H1 (cell line): ENCODE measurements around the gene SLCO4A1. TPM values are rescaled to one million over a fixed set of nuclear protein-coding genes. Genes with fewer than 3 reads are reported as not detected.

Source experiments
- CBX8 ChIP-seq: fragments of 300-800, 300-1000 bp; sonication (generic); IDR thresholded peaks from 2 replicates; pipeline ENCODE4 v1.7.1; 2016; ENCODE audit warnings: low read depth, low read length, borderline replicate concordance
- NANOG ChIP-seq: IDR thresholded peaks from 2 replicates; pipeline ENCODE4 v1.6.1; 2011; ENCODE audit warnings: low read length, low read depth, mild to moderate bottlenecking, inconsistent platforms; ENCODE audit not compliant: insufficient read depth, poor library complexity, severe bottlenecking
- RNF2 ChIP-seq: fragments of 200-900, 300-1000 bp; sonication (generic); IDR thresholded peaks from 2 replicates; pipeline ENCODE4 v1.7.1; 2016; ENCODE audit warnings: borderline replicate concordance, low read depth, mild to moderate bottlenecking, antibody characterized with exemption, low read length; ENCODE audit not compliant: poor library complexity, severe bottlenecking; ENCODE audit errors: missing control alignments
- SP2 ChIP-seq: IDR thresholded peaks from 2 replicates; pipeline ENCODE4 v1.6.1; 2012; ENCODE audit warnings: mild to moderate bottlenecking, low read length, inconsistent platforms
- TAF7 ChIP-seq: optimal IDR thresholded peaks from 2 replicates; pipeline ENCODE3; 2011; ENCODE audit warnings: low read depth, mild to moderate bottlenecking, inconsistent platforms, low read length, moderate library complexity, borderline replicate concordance
- TEAD4 ChIP-seq: IDR thresholded peaks from 2 replicates; pipeline ENCODE4 v1.6.1; 2012; ENCODE audit warnings: low read depth, low read length, inconsistent platforms, mixed read lengths
- polyA plus RNA-seq, 7 experiments: library from polyadenylated mRNA; depleted of rRNA in 3 of 7; stranded (reverse) in 5 of 7; unstranded in 2 of 7; fragments of >200 nt in 5 of 7; fragments of 200-250 nt in 2 of 7; gene quantifications; 1 replicate in 5 of 7; 2 replicates in 1 of 7; 4 replicates in 1 of 7; pipeline versions ENCODE4 v1.2.1 to v1.2.3, GENCODE V29; 2011 to 2013; ENCODE audit warnings: missing spikeins in 2 of 7, mixed read lengths in 2 of 7
- total RNA-seq: library from RNA; stranded (reverse); fragmentation: NEBNext Ultra II Directional; extraction: Animal tissue kit (Norgen Biotek cat#: 25700); gene quantifications from 2 replicates; pipeline ENCODE4 v1.2.1, GENCODE V29; 2021

Gene SLCO4A1
- total and polyA plus RNA-seq, 2 of the 8 experiments (the other 6 are each of a cell fraction or from before 2014, with no cell fraction given), result 10.5 to 18.5 TPM

DNA sequence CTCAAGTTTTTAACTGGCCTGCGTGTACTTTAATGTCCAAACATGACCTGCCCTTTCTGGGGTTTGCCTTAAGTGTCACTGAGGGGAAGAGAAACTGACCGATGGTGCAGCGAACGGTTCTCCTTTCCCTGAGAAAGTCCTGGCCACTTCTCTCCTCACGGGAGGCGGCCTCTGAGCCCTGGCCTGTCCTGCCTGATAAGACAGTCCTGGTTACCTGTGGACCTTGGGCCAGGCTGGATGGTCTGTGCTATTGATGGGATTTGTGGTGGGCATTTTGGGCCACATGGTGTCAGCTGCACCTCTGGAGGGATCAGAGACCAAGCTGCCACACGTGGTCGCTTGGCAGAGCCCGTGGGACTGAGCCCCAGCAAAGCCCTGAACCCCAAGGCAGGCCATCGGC, 54.7 kb downstream of the SLCO4A1 start (continued):
- TF ChIP-seq CBX8 (no peak), TEAD4 (no peak), RNF2 (no peak), TAF7 (no peak), NANOG (no peak), SP2 (no peak)
